ENCODE results near the gene CHRM2. TPM values are rescaled to one million over a fixed set of nuclear protein-coding genes. Genes with fewer than 3 reads are reported as not detected.
A peak's percentile ranks its signal among the peaks of the same experiment; 100 is the strongest.

Gene CHRM2
- total RNA-seq, 4 donors from 2014 or later, result 9.1 to 20.0 (median 16.3) TPM

GRCh38 chr7:137020351-137020750, 151.9 kb downstream of the CHRM2 start:
- DNase-seq (ENCODE audit: extremely low spot score), result no peak
- Histone ChIP-seq H3K4me3 (no peak overlapping the region), H3K4me1 (peaks cover 0 to 5% (median under 1%) of the 10 kb centered on the region in 4 donors), H3K27me3 (no peaks in the 10 kb centered on the region), H3K9me3 (no peaks in the 10 kb centered on the region), H3K36me3 (peaks cover 0 to 3% (median 0%) of the 10 kb centered on the region in 4 donors), H3K27ac (replicated peaks in 1 of 4) (no peak overlapping the region)
- no peak for TF ChIP-seq POLR2AphosphoS5 (IDR thresholded peaks at IDR 0.05)
- TF ChIP-seq, protein P1, sequence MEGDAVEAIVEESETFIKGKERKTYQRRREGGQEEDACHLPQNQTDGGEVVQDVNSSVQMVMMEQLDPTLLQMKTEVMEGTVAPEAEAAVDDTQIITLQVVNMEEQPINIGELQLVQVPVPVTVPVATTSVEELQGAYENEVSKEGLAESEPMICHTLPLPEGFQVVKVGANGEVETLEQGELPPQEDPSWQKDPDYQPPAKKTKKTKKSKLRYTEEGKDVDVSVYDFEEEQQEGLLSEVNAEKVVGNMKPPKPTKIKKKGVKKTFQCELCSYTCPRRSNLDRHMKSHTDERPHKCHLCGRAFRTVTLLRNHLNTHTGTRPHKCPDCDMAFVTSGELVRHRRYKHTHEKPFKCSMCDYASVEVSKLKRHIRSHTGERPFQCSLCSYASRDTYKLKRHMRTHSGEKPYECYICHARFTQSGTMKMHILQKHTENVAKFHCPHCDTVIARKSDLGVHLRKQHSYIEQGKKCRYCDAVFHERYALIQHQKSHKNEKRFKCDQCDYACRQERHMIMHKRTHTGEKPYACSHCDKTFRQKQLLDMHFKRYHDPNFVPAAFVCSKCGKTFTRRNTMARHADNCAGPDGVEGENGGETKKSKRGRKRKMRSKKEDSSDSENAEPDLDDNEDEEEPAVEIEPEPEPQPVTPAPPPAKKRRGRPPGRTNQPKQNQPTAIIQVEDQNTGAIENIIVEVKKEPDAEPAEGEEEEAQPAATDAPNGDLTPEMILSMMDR (IDR thresholded peaks at IDR 0.05), result no peak
- TF ChIP-seq POLR2A (IDR thresholded peaks at IDR 0.05; ENCODE audit: low read depth), result no peak
- TF ChIP-seq EP300 (IDR thresholded peaks at IDR 0.05), result no peak
- intact Hi-C loops (cut with DNase I), result loop anchor here (10.0 kb wide), 1 partner anchor 124 kb away; no protein-coding TSS in a partner anchor
- 65% methylated on average over 1 of the region's 1 CpG for WGBS

DNA sequence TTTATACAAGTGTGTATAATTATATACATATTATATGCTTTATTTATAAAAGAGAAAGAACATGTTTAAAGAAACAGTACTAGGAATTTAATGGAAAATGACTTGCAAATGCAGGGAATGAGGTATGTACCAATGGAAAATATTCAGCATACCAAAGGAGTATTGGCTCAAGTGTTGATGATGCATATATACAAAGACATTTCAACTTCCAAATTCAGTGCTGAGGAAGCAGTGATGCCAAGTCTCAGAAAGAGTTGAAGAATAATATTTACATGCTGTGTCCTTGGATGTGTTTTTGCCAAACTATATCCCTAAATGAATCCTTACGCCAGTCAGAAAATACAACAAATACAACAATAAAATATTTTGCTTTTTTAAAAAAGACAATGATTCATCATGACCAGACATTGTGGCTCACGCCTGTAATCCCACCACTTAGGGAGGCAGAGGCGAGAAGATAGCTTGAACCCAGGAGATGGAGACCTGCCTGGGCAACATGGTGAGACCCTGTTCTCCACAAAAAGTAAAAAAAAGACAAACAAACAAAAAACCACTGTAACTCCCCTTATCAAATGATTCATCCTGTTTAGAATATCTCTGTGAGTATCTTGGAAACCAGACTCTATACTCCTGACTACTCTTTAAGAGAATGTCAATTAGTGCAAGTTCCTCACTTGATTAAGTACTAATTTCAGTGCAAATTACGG, 157.2 kb downstream of the CHRM2 start:
- Histone ChIP-seq H3K4me1 (peaks cover 5 to 12% (median 9%) of the 10 kb centered on the region in 4 donors), H3K27me3 (no peaks in the 10 kb centered on the region), H3K4me3 (peak overlapping the region in 1 of 4 donors; percentile 3), H3K27ac (replicated peaks in 1 of 4) (peak overlapping the region; percentile 16 to 72 (median 58)), H3K36me3 (no peaks in the 10 kb centered on the region), H3K9me3 (no peaks in the 10 kb centered on the region)
- intact Hi-C loops (cut with DNase I), result loop anchor here (10.0 kb wide), 1 partner anchor 119 kb away; no protein-coding TSS in a partner anchor
- TF ChIP-seq, protein P1 (IDR thresholded peaks at IDR 0.05), result no peak
- TF ChIP-seq POLR2AphosphoS5 (IDR thresholded peaks at IDR 0.05) (peak in 1 of 2 donors; percentile 64), POLR2A (IDR thresholded peaks at IDR 0.05; ENCODE audit: low read depth) (no peak), EP300 (IDR thresholded peaks at IDR 0.05) (no peak)
- no peak for DNase-seq (ENCODE audit: extremely low spot score)
- 44% methylated on average over 4 of the region's 4 CpGs for WGBS

GRCh38 chr7:137026176-137026500, 157.7 kb downstream of the CHRM2 start:
- H3K36me3 ChIP-seq, result no peaks in the 10 kb centered on the region
- 67% methylated on average over 1 of the region's 1 CpG for WGBS
- TF ChIP-seq, protein P1 (IDR thresholded peaks at IDR 0.05), result no peak
- TF ChIP-seq EP300 (IDR thresholded peaks at IDR 0.05), result no peak
- TF ChIP-seq POLR2AphosphoS5 (IDR thresholded peaks at IDR 0.05), result no peak
- no peak for TF ChIP-seq POLR2A (IDR thresholded peaks at IDR 0.05; ENCODE audit: low read depth)
- peak overlapping the region in 1 of 4 donors; percentile 3 for H3K4me3 ChIP-seq
- no peaks in the 10 kb centered on the region for H3K27me3 ChIP-seq
- DNase-seq (ENCODE audit: extremely low spot score), result no peak
- H3K4me1 ChIP-seq, result peaks cover 5 to 12% (median 9%) of the 10 kb centered on the region in 4 donors
- H3K9me3 ChIP-seq, result no peaks in the 10 kb centered on the region
- peak overlapping the region in 3 of 4 donors; percentile 55 to 72 (median 60) for H3K27ac ChIP-seq (replicated peaks in 1 of 4)
- intact Hi-C loops (cut with DNase I), result loop anchor here (10.0 kb wide), 1 partner anchor 119 kb away; no protein-coding TSS in a partner anchor

DNA sequence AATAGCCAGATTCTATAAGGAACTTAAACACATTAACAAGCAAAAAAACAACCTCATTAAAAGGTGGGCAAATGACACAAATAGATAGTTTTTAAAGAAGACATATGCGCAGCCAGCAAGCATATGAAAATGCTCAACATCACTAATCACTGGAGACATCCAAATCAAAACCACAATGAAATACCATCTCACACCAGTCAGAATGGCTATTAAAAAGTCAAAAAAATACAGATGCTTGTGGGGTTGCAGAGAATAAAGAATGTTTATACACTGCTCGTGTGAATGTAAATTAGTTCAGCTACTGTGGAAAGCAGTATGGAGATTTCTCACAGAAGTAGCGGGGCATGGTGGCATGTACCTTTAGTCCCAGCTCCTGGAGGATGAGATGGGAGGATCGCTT, 164.0 kb downstream of the CHRM2 start:
- no peaks in the 10 kb centered on the region for H3K4me1 ChIP-seq
- H3K36me3 ChIP-seq, result no peaks in the 10 kb centered on the region
- WGBS, result 87% methylated on average over 4 of the region's 4 CpGs
- intact Hi-C loops (cut with DNase I), result no loop called here
- no peak overlapping the region for H3K27ac ChIP-seq (replicated peaks in 1 of 4)
- no peak overlapping the region for H3K4me3 ChIP-seq
- H3K9me3 ChIP-seq, result no peaks in the 10 kb centered on the region
- DNase-seq (ENCODE audit: extremely low spot score), result no peak
- no peaks in the 10 kb centered on the region for H3K27me3 ChIP-seq
- no peak for TF ChIP-seq POLR2AphosphoS5 (IDR thresholded peaks at IDR 0.05)
- no peak for TF ChIP-seq POLR2A (IDR thresholded peaks at IDR 0.05; ENCODE audit: low read depth)
- TF ChIP-seq, protein P1 (IDR thresholded peaks at IDR 0.05), result no peak
- no peak for TF ChIP-seq EP300 (IDR thresholded peaks at IDR 0.05)
